Measurements from ENCODE around the gene RAB8A. TPM values are rescaled to one million over a fixed set of nuclear protein-coding genes. Genes with fewer than 3 reads are reported as not detected.
"Not testable (repeated sequence)": the region's sequence is repeated elsewhere in the genome, so short reads cannot be mapped to it uniquely, and the experiment has no call there.

The RAB8A gene
- total and polyA plus RNA-seq, 2 donors from 2014 or later, result 38.5 to 75.6 TPM

GRCh38 chr19:16175954-16176353 lies 64.3 kb downstream of the RAB8A start:
- DNase-seq (no peak), FAIRE-seq (no peak)
- intact Hi-C loops (cut with DNase I), result no loop called here
- Histone ChIP-seq H3K27ac (ENCODE audit: low read depth in 2 of 2, low read length in 2 of 2) (no peak overlapping the region), H3K4me1 (ENCODE audit: control insufficient read depth in 2 of 3, insufficient read depth in 2 of 3, low read depth in 1 of 3, low read length in 3 of 3) (no peaks in the 10 kb centered on the region), H3K27me3 (ENCODE audit: control insufficient read depth, insufficient read depth, low read length) (no peaks in the 10 kb centered on the region), H3K4me3 (ENCODE audit: low read length in 3 of 3) (no peak overlapping the region), H3K9me3 (ENCODE audit: control insufficient read depth in 2 of 3, insufficient read depth in 1 of 3, low read length in 3 of 3) (peaks cover 0 to 7% (median 0%) of the 10 kb centered on the region in 3 donors), H3K9ac (ENCODE audit: low read length in 3 of 3) (no peak overlapping the region), H3K36me3 (ENCODE audit: control insufficient read depth in 2 of 3, insufficient read depth in 3 of 3, low read length in 3 of 3) (no peaks in the 10 kb centered on the region)
- TF ChIP-seq CTCF (IDR thresholded peaks at IDR 0.05; ENCODE audit: borderline replicate concordance, extremely low read depth, insufficient read depth), result no peak

GRCh38 chr19:16178866-16179265 lies 67.2 kb downstream of the RAB8A start:
- FAIRE-seq; intact Hi-C loops (cut with DNase I); DNase-seq; H3K9ac ChIP-seq (ENCODE audit: low read length in 3 of 3); H3K27me3 ChIP-seq (ENCODE audit: control insufficient read depth, insufficient read depth, low read length); H3K4me1 ChIP-seq (ENCODE audit: control insufficient read depth in 2 of 3, insufficient read depth in 2 of 3, low read depth in 1 of 3, low read length in 3 of 3); H3K9me3 ChIP-seq (ENCODE audit: control insufficient read depth in 2 of 3, insufficient read depth in 1 of 3, low read length in 3 of 3); H3K4me3 ChIP-seq (ENCODE audit: low read length in 3 of 3); H3K36me3 ChIP-seq (ENCODE audit: control insufficient read depth in 2 of 3, insufficient read depth in 3 of 3, low read length in 3 of 3); H3K27ac ChIP-seq (ENCODE audit: low read depth in 2 of 2, low read length in 2 of 2): not testable (repeated sequence)

- no peak overlapping the region for H3K27ac ChIP-seq (ENCODE audit: low read depth in 2 of 2, low read length in 2 of 2)
- no peak for DNase-seq
- no peak overlapping the region for H3K4me3 ChIP-seq (ENCODE audit: low read length in 3 of 3)
- H3K27me3 ChIP-seq (ENCODE audit: control insufficient read depth, insufficient read depth, low read length), result no peaks in the 10 kb centered on the region
- no peaks in the 10 kb centered on the region for H3K4me1 ChIP-seq (ENCODE audit: control insufficient read depth in 2 of 3, insufficient read depth in 2 of 3, low read depth in 1 of 3, low read length in 3 of 3)
- peaks cover 0 to 3% (median 0%) of the 10 kb centered on the region in 3 donors for H3K9me3 ChIP-seq (ENCODE audit: control insufficient read depth in 2 of 3, insufficient read depth in 1 of 3, low read length in 3 of 3)
- TF ChIP-seq CTCF (IDR thresholded peaks at IDR 0.05; ENCODE audit: borderline replicate concordance, extremely low read depth, insufficient read depth), result no peak
- no peaks in the 10 kb centered on the region for H3K36me3 ChIP-seq (ENCODE audit: control insufficient read depth in 2 of 3, insufficient read depth in 3 of 3, low read length in 3 of 3)
- no peak overlapping the region for H3K9ac ChIP-seq (ENCODE audit: low read length in 3 of 3)
- no peak for FAIRE-seq
- intact Hi-C loops (cut with DNase I), result loop anchor here (5.0 kb wide), 1 partner anchor 138 kb away; no protein-coding TSS in a partner anchor
These were observed 68.9 kb downstream of the RAB8A start for GRCh38 chr19:16180611-16181010.

Other genes starting within 250 kb of the RAB8A start
- gene CYP4F2, start 213.8 kb upstream of the RAB8A start, total RNA-seq, result 0.31 TPM
- gene CYP4F2, start 213.8 kb upstream of the RAB8A start, polyA plus RNA-seq (ENCODE audit: insufficient read depth, low read depth, low replicate concordance), result 16.8 TPM
- gene CYP4F11, start 177.4 kb upstream of the RAB8A start, total RNA-seq, result 2.1 TPM
- gene CYP4F11, start 177.4 kb upstream of the RAB8A start, polyA plus RNA-seq (ENCODE audit: insufficient read depth, low read depth, low replicate concordance), result 7.2 TPM
- not detected for gene OR10H4, start 162.9 kb upstream of the RAB8A start, total RNA-seq
- gene OR10H4, start 162.9 kb upstream of the RAB8A start, polyA plus RNA-seq (ENCODE audit: insufficient read depth, low read depth, low replicate concordance), result not detected
- 273 TPM for gene TPM4, start 35.4 kb upstream of the RAB8A start, total RNA-seq
- gene TPM4, start 35.4 kb upstream of the RAB8A start, polyA plus RNA-seq (ENCODE audit: insufficient read depth, low read depth, low replicate concordance), result 132 TPM
- gene HSH2D, start 31.8 kb downstream of the RAB8A start, total RNA-seq, result 7.7 TPM
- 0.41 TPM for gene HSH2D, start 31.8 kb downstream of the RAB8A start, polyA plus RNA-seq (ENCODE audit: insufficient read depth, low read depth, low replicate concordance)
- not detected for gene CIB3, start 61.6 kb downstream of the RAB8A start, total RNA-seq
- gene CIB3, start 61.6 kb downstream of the RAB8A start, polyA plus RNA-seq (ENCODE audit: insufficient read depth, low read depth, low replicate concordance), result not detected
- gene FAM32A, start 73.5 kb downstream of the RAB8A start, total RNA-seq, result 53.5 TPM
- 105 TPM for gene FAM32A, start 73.5 kb downstream of the RAB8A start, polyA plus RNA-seq (ENCODE audit: insufficient read depth, low read depth, low replicate concordance)
- 67.8 TPM for gene AP1M1, start 86.0 kb downstream of the RAB8A start, total RNA-seq
- gene AP1M1, start 86.0 kb downstream of the RAB8A start, polyA plus RNA-seq (ENCODE audit: insufficient read depth, low read depth, low replicate concordance), result 56.0 TPM
- gene KLF2, start 212.9 kb downstream of the RAB8A start, total RNA-seq, result 131 TPM
- gene KLF2, start 212.9 kb downstream of the RAB8A start, polyA plus RNA-seq (ENCODE audit: insufficient read depth, low read depth, low replicate concordance), result 114 TPM

All from kidney (tissue), 14 donors.